ES-I3 (cell line): Measurements from ENCODE around the gene MCC.

ENCODE experiments used
- H3K36me3 ChIP-seq: 2 replicates; pipeline ENCODE4 v1.6.1; 2013; ENCODE audit warnings: mild to moderate bottlenecking, low read length, control low read depth, moderate library complexity; ENCODE audit not compliant: insufficient read depth
- H3K4me1 ChIP-seq: 2 replicates; pipeline ENCODE4 v1.6.1; 2013; ENCODE audit warnings: mild to moderate bottlenecking, control low read depth, low read length; ENCODE audit not compliant: insufficient read depth
- H3K9ac ChIP-seq: 2 replicates; pipeline ENCODE4 v1.6.1; 2013; ENCODE audit warnings: low read depth, mild to moderate bottlenecking, low read length, moderate library complexity
- H3K9me3 ChIP-seq: 2 replicates; pipeline ENCODE4 v1.6.1; 2013; ENCODE audit warnings: mild to moderate bottlenecking, low read length, moderate library complexity; ENCODE audit not compliant: control insufficient read depth, insufficient read depth

The MCC gene

DNA sequence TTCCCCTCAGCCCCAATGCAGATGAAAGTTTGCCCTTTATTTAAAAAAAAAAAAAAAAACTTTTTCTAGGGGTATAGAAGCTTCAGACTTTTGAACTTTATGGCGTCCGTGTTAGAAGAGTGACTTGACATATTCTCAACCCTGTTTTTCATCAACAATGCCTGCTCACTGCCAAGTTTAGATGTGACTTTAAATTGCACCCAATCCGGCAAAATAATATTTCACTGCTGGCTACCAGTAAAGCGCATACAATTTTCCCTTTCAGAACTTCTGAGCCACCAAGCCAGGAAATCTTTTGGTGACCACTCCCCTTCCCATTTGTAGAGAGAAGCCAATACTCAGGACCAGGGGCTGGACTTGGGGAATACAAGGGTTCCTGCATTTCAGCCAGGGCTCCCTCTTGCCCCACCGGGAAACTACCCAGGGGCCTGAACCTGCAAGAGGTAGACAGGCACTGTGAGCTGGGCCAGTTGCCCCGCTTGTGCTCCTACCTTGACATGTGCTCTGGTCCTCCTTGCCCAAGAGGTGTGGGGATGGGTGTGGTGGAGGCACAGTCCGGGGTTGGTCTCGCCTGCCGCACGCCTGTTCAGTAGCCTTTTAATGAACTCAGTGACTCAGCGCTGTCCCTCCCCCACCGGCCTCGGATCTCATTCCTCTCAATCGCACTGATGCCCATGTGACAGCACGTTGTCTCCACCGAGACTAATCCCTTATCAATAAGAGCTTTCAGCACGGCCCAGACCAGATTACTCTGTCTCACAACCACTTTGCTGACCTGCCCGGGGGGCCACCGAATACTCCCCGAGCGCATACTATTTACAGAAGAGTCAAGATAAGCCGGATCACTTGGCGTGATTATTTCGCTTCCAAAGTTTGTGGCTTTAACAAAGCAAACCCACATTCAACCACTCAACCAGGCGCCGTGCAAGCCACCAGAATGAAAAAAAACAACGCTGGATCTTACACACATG lies 285.2 kb downstream of the MCC start:
- Histone ChIP-seq H3K9me3 (no peaks in the 10 kb centered on the region), H3K4me1 (peaks cover 42% of the 10 kb centered on the region), H3K9ac (no peak overlapping the region), H3K36me3 (no peaks in the 10 kb centered on the region)

DNA sequence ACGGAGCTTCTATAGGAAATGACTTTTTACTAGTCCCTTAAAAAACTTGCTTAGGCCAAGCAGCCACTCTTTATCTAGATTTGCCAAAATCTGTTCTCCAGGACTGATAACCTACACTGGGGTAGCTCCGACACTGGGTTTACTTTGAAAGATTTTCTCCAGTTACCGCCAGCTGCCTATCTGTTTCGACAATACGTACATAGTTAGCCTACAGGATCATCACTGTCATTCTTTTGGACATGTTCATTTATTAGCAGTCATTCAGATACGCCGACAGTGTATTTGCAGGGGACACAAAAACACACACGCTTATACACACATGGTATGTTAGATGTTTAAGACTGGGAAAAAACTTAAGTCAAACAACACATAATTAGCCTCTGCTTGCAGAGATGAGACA lies 286.0 kb downstream of the MCC start:
- no peaks in the 10 kb centered on the region for H3K9me3 ChIP-seq
- peaks cover 42% of the 10 kb centered on the region for H3K4me1 ChIP-seq
- H3K9ac ChIP-seq: no peak overlapping the region
- H3K36me3 ChIP-seq: no peaks in the 10 kb centered on the region

DNA sequence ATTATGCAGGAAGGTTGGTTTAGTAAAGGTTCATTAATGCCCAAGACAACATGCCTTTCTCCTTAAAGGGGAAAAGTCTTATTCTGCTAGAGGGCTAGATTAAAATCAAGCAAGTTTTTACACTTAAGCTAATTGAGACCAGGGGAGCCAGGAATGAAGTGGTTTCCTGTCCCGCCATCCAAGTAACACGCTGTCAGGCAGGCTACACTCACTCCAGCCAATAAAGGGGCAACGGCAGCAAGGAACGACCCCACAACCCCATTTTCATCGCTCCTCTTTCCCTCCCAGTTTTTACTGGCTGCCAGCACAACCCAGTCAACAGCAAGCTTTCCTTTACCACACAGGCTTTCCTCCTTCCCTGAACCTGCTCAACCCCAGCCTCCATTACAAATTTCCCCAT lies 286.5 kb downstream of the MCC start:
- Histone ChIP-seq H3K9me3 (no peaks in the 10 kb centered on the region), H3K36me3 (no peaks in the 10 kb centered on the region), H3K4me1 (peaks cover 42% of the 10 kb centered on the region), H3K9ac (no peak overlapping the region)

DNA sequence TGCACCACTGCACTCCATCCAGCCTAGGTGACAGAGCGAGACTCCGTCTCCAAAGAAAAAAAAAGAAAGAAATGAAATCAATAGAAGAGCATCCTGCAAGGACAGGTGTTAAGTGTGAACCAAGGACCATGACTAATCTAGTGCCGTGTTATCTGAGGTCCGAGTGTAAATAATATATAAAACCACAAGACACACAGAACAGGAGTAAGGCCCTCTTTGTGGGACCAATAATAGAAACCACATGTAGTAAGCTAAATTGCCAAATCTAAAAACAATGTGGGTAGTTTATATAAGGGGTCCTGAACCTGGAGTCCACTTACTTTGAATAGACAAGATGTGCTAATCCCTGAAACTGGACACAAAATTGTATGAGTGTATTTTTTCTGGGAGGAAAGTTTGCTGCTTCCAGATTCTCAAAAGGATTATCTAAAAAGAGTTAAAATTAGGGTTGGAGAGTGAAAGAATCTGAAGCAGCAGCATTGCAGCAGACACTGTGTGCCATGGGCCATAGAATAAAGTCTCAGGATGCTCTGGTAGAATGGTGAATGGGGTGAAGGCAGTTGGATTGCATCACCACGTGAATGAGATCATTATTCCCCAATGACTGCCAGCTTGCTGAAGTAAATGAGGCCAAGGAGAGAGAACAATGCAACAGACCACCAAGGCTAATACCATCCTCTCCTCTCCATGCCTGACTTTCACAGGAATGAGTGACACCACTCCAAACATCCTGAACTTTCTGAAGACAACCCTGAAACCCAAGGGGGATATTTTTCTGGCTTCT lies 288.9 kb downstream of the MCC start:
- Histone ChIP-seq H3K9me3 (no peaks in the 10 kb centered on the region), H3K9ac (no peak overlapping the region), H3K36me3 (no peaks in the 10 kb centered on the region), H3K4me1 (peaks cover 33% of the 10 kb centered on the region)

DNA sequence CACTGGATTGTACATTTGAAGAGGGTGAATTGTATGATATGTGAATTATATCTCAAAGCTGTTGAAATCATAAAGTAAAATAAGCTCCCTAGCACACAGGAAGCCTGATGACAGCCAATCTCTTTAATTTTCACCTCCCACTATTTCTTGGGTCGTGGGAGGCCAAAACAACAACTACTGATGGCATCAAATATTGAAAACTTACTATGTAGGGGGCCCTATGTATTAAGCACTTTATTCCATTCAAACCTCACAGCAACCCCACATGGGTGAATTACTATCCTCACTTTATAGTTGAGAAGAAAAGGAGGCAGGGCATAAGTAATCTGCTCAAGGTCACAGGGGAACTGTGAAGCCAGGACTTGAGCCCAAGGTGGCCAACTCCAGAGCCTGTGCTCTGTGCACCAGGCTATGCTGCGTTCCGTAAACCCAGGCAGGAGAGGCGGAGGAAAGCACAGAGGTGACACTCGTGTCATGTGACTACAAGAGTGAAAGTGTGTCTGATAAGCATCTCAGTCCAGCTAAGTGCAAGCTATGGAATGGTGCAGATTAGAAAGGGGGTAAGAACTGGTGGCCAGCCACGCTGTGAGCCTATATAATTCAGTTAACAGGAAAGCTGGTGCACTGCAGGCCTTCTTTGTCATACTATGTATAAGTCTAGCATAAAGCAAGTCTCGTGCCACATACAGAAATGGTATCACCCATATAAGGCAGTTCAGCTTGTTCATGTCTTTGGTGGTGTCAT lies 290.6 kb downstream of the MCC start:
- Histone ChIP-seq H3K36me3 (no peaks in the 10 kb centered on the region), H3K4me1 (peaks cover 18% of the 10 kb centered on the region), H3K9me3 (no peaks in the 10 kb centered on the region), H3K9ac (no peak overlapping the region)

DNA sequence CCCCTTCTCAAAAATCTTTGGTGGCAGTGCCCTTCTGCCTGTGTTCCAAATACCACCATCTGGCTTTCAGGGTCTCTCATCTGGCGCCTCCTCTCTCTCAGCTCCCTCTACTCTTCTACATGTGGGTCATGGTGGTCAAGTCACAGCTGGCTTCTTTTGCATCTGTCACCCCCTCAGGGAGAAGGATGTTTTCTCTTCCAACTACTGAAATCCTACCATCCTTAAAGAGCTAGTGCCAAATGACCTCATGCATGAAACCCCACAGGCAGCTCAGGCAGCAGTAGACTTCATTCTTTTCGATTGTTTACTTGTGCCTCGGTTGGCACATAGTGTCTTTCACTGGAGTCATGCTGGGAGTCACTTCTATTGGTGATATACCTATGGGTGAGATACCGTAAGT lies 292.5 kb downstream of the MCC start:
- no peaks in the 10 kb centered on the region for H3K36me3 ChIP-seq
- H3K4me1 ChIP-seq: peaks cover 12% of the 10 kb centered on the region
- H3K9ac ChIP-seq: no peak overlapping the region

DNA sequence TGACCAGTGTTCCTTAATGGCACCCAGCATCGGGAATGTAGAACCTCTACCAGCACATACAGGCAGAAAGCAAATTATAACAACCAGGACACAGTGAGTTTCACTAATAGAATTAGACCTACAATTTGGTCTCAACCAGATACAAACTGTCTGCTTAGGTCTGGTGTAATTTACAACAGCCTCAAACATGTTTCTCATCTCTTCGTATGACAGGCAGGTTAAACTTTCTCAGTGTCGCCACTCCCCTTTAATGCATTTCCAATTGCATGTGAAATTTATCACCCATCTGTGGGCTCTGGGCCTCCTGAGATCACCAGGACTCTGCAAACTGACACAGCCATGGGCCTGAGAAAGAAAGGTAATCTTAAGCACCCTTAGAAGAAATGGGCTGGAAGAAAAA lies 293.0 kb downstream of the MCC start:
- Histone ChIP-seq H3K9ac (no peak overlapping the region), H3K4me1 (peaks cover 10% of the 10 kb centered on the region), H3K9me3 (no peaks in the 10 kb centered on the region), H3K36me3 (no peaks in the 10 kb centered on the region)

More for the DNA sequence above, 292.5 kb downstream of the MCC start:
- H3K9me3 ChIP-seq: no peaks in the 10 kb centered on the region

DNA sequence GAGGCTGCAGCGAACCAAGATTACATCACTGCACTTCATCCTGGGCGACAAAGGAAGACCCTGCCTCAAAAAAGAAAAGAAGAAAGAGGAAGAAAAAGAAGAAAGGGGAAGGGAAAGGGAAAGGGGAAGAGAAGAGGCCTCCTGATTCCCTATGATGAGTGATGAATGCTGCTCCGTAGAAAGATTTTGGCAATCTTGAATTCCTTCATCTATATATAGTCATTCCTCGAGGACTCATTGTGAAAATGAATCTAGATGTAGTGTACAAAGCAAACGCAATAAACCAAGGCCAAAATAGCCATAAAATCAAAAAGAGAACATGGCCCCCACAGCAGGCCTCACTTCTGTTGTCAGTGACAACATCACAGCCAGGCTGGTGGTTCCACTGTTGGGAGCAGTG lies 293.7 kb downstream of the MCC start:
- H3K9me3 ChIP-seq: no peaks in the 10 kb centered on the region
- no peak overlapping the region for H3K9ac ChIP-seq
- peaks cover 12% of the 10 kb centered on the region for H3K4me1 ChIP-seq
- no peaks in the 10 kb centered on the region for H3K36me3 ChIP-seq

DNA sequence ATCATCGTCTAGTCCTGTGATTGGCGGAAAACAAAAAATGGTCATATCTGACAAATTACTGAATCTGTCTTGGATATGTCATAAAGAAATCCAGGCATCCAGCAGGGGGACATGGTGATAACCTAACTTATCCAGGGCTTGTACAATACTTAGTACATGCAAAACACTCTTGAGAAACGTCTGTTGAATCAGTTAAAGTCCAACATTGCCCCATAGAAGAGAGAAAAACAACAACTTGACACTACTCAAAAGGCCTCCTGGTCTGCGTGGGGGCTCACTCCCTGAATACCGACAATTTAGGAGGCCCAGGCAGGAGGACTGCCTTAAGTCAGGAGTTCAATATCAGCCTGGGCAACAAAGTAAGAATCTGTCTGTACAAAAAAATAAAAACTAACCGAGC lies 294.1 kb downstream of the MCC start:
- H3K4me1 ChIP-seq: peaks cover 10% of the 10 kb centered on the region
- no peaks in the 10 kb centered on the region for H3K9me3 ChIP-seq
- H3K9ac ChIP-seq: no peak overlapping the region
- H3K36me3 ChIP-seq: no peaks in the 10 kb centered on the region

DNA sequence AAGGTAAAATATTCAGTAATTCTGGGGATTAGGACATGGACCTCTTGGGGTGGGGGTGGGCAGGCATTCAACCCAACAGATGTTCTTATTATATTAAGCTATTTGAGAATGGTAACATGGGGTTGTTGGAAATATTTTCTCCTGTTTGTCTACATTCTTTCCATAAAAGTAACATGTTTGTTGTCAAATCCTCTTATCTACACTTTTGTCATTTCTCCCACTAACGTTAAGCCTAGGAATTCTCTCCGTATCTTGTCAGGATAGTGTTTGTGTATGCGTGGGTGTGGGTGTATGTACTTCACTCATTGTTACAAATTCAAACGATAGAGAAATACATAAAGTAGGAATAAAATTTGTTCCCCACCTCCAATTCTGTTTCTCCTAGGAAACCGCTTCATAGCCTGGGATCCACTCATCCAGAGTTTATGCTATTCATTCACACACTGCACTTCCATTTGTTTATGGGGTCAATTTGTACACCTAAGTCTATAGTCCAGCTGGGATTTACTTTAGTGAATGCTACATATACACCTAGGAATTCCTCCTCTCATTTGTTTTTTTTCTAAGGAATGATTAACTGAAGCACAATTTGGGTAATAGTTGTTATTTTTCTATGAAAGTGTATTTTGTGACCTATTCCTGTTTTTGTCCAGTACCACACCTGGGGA lies 294.8 kb downstream of the MCC start:
- no peak overlapping the region for H3K9ac ChIP-seq
- H3K4me1 ChIP-seq: peaks cover 10% of the 10 kb centered on the region
- H3K36me3 ChIP-seq: no peaks in the 10 kb centered on the region
- no peaks in the 10 kb centered on the region for H3K9me3 ChIP-seq

DNA sequence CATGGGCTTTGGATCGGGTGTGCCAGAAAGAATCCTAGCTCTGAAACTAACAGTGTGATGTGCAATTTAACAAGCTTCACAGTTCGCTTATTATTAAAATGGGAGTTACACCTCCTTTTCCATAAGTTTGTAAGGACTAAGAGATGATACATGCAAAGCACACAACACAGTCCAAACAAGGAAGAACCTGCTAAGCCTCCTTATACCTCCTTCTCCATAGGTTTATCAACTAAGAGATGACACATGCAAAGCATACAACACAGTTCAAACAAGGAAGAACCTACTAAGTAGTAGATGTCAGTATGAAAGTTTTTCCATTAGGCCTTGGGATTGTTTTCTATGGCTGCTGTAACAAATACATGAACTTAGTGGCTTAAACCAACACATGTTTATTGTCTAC lies 295.7 kb downstream of the MCC start:
- no peaks in the 10 kb centered on the region for H3K36me3 ChIP-seq
- no peaks in the 10 kb centered on the region for H3K9me3 ChIP-seq

DNA sequence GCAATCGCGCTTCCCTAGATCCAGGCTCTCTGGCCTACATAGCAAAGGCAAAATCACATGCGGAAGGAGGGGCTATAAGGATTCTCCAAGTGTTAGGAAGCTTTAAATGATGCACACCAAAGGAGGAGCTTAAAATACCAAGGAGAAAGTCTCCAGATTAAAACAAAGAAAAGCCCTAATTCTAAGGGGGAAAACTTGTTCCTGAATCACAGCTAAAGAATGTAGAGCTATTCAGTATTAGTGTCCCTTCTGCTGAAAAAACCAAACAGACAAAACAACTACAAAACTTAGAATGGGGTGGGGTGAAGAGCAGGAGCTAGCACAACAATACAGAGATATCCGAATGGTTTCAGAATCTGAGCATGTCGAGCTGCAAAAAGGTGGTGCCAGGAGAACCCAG lies 297.9 kb downstream of the MCC start:
- Histone ChIP-seq H3K9me3 (no peaks in the 10 kb centered on the region), H3K9ac (no peak overlapping the region), H3K36me3 (no peaks in the 10 kb centered on the region), H3K4me1 (peaks cover 15% of the 10 kb centered on the region)

More for the DNA sequence above, 295.7 kb downstream of the MCC start:
- Histone ChIP-seq H3K4me1 (peaks cover 10% of the 10 kb centered on the region), H3K9ac (no peak overlapping the region)

DNA sequence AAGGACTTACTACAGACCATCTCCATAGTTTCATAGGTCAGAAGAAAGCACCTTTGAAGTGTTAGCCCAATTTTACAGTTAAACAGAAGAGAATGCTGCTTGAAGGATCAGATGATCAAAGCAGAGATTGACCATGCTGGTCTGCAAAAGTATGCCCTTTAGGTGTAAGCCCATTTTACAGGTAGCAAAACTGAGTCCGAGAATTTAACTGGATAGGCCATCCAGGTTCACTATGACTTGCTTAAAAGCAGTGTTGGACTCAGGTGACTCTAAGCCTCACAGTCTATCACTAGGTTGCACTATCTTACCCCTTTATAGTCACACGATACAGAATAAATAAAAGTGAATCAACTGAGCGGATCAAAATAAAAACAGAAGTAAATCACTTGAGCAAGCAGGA lies 299.0 kb downstream of the MCC start:
- H3K9me3 ChIP-seq: no peaks in the 10 kb centered on the region
- H3K36me3 ChIP-seq: no peaks in the 10 kb centered on the region
- H3K4me1 ChIP-seq: peaks cover 15% of the 10 kb centered on the region
- H3K9ac ChIP-seq: no peak overlapping the region

DNA sequence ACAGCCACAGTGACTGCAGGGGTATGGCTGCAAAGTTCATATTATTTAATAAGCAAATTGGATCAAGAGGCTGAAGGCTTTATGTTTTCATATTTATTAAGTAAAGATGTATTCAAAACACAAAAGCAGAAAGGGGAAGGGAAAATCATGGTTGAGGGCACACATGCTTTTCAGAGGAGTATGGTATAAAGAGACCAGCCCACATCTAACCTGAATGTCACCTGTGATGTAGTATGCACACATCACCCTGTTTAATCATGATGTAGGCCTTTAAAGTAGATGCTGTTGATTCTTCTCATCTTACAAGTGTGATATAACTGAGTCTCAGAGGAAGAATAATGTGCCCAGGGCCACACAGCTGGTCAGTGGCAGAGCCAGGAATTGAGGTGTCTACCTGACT lies 299.8 kb downstream of the MCC start:
- peaks cover 15% of the 10 kb centered on the region for H3K4me1 ChIP-seq
- no peaks in the 10 kb centered on the region for H3K9me3 ChIP-seq
- no peaks in the 10 kb centered on the region for H3K36me3 ChIP-seq
- H3K9ac ChIP-seq: no peak overlapping the region
